IMR-90 (cell line): Measurements from ENCODE around the gene TTF1. TPM values are rescaled to one million over a fixed set of nuclear protein-coding genes. Genes with fewer than 3 reads are reported as not detected.

Experiments
- ATAC-seq: fragments of 200-7000 bp; cut with Tn5 transposase; 2 replicates; pipeline ENCODE4 v1.9.1; 2020; ENCODE audit warnings: low read depth, mild to moderate bottlenecking, moderate library complexity
- BruUV-seq: library from RNA; stranded (reverse); fragments of 400-500 nt; replicated peaks from 2 replicates; lab custom pipeline; 2021; lab: Mats Ljungman, UMichigan
- CTCF ChIA-PET: fragments of 300-600 bp; formaldehyde crosslinking; extraction: SDS; loops from one replicate; lab custom pipeline; 2021; ENCODE audit warnings: antibody characterized with exemption; lab: Yijun Ruan, JAX
- POLR2A ChIA-PET: fragments of 300-600 bp; sonication (Branson Sonifier 250); formaldehyde crosslinking; loops from one replicate; lab custom pipeline; 2022; ENCODE audit warnings: antibody characterized with exemption; ENCODE audit not compliant: unreplicated experiment; lab: Charles Lee
- DNase-seq: peaks from one replicate; pipeline ENCODE4 v3.0.0; 2013
- H2AFZ ChIP-seq: replicated peaks from 2 replicates; pipeline ENCODE3; 2013; ENCODE audit warnings: low read length, mild to moderate bottlenecking; ENCODE audit not compliant: poor library complexity
- H2AK5ac ChIP-seq: 2 replicates; pipeline ENCODE4 v1.6.1; 2013; ENCODE audit warnings: low read depth, low read length, inconsistent platforms
- H2AK9ac ChIP-seq: replicated peaks from 2 replicates; pipeline ENCODE3; 2013; ENCODE audit warnings: mild to moderate bottlenecking, low read depth, low read length, moderate library complexity; ENCODE audit not compliant: poor library complexity
- H2BK120ac ChIP-seq: 2 replicates; pipeline ENCODE4 v1.6.1; 2013; ENCODE audit warnings: low read depth, low read length, inconsistent platforms
- H2BK15ac ChIP-seq: 3 replicates; pipeline ENCODE4 v1.6.1; 2013; ENCODE audit warnings: low read depth, low read length, inconsistent platforms
- H2BK20ac ChIP-seq: 2 replicates; pipeline ENCODE4 v1.6.1; 2013; ENCODE audit warnings: low read depth, mild to moderate bottlenecking, inconsistent platforms, low read length, moderate library complexity
- H2BK5ac ChIP-seq: 2 replicates; pipeline ENCODE4 v1.6.1; 2013; ENCODE audit warnings: mild to moderate bottlenecking, low read depth, low read length, inconsistent platforms; ENCODE audit not compliant: poor library complexity, severe bottlenecking
- H3K14ac ChIP-seq: replicated peaks from 2 replicates; pipeline ENCODE4 v1.6.1; 2013; ENCODE audit warnings: low read depth, low read length, inconsistent platforms
- H3K18ac ChIP-seq: 2 replicates; pipeline ENCODE4 v1.6.1; 2013; ENCODE audit warnings: low read depth, low read length, control low read depth
- H3K23ac ChIP-seq: 2 replicates; pipeline ENCODE4 v1.6.1; 2013; ENCODE audit warnings: low read depth, low read length, inconsistent platforms
- H3K27ac ChIP-seq: 2 replicates; pipeline ENCODE4 v1.5.1; 2013; ENCODE audit warnings: mild to moderate bottlenecking, control low read depth, low read length; ENCODE audit not compliant: insufficient read depth
- H3K27me3 ChIP-seq: 2 replicates; pipeline ENCODE4 v1.6.1; 2013; ENCODE audit warnings: low read length; ENCODE audit not compliant: control insufficient read depth, insufficient read depth
- H3K36me3 ChIP-seq: 2 replicates; pipeline ENCODE4 v1.6.1; 2013; ENCODE audit warnings: low read length, mixed read lengths; ENCODE audit not compliant: control insufficient read depth, insufficient read depth
- H3K4ac ChIP-seq: 2 replicates; pipeline ENCODE4 v1.6.1; 2013; ENCODE audit warnings: low read depth, low read length, inconsistent platforms
- H3K4me1 ChIP-seq: 2 replicates; pipeline ENCODE4 v1.6.1; 2013; ENCODE audit warnings: low read length, mixed read lengths; ENCODE audit not compliant: control insufficient read depth, insufficient read depth
- H3K4me2 ChIP-seq: 2 replicates; pipeline ENCODE4 v1.6.1; 2013; ENCODE audit warnings: low read depth, mild to moderate bottlenecking, control low read depth, low read length, moderate library complexity
- H3K4me3 ChIP-seq: 2 replicates; pipeline ENCODE4 v1.5.1; 2013; ENCODE audit warnings: low read depth, mild to moderate bottlenecking, control low read depth, low read length, moderate library complexity; ENCODE audit not compliant: insufficient read depth
- H3K56ac ChIP-seq: 2 replicates; pipeline ENCODE4 v1.6.1; 2013; ENCODE audit warnings: low read length, inconsistent platforms; ENCODE audit not compliant: insufficient read depth; ENCODE audit errors: extremely low read depth
- H3K79me1 ChIP-seq, 2 experiments: 2 replicates each; pipeline ENCODE4 v1.6.1; 2013; ENCODE audit warnings: low read length in 2 of 2, inconsistent platforms in 1 of 2, low read depth in 1 of 2
- H3K9ac ChIP-seq: 2 replicates; pipeline ENCODE4 v1.6.1; 2013; ENCODE audit warnings: low read depth, low read length, control low read depth
- H3K9me1 ChIP-seq: 2 replicates; pipeline ENCODE4 v1.6.1; 2013; ENCODE audit warnings: low read length, inconsistent platforms; ENCODE audit not compliant: insufficient read depth
- H3K9me3 ChIP-seq: 2 replicates; pipeline ENCODE4 v1.6.1; 2013; ENCODE audit warnings: low read length; ENCODE audit not compliant: control insufficient read depth, insufficient read depth
- H4K20me1 ChIP-seq: 2 replicates; pipeline ENCODE4 v1.6.1; 2013; ENCODE audit warnings: low read length, inconsistent platforms; ENCODE audit not compliant: insufficient read depth
- H4K5ac ChIP-seq: 2 replicates; pipeline ENCODE4 v1.6.1; 2013; ENCODE audit warnings: mild to moderate bottlenecking, low read depth, low read length, control low read depth
- H4K8ac ChIP-seq, 2 experiments: 2 replicates each; pipeline ENCODE4 v1.6.1; 2013; ENCODE audit warnings: low read depth in 2 of 2, low read length in 2 of 2, control low read depth in 1 of 2, inconsistent platforms in 1 of 2
- H4K91ac ChIP-seq: 2 replicates; pipeline ENCODE4 v1.6.1; 2013; ENCODE audit warnings: low read depth, low read length, inconsistent platforms; ENCODE audit not compliant: insufficient read depth
- CEBPB ChIP-seq: IDR thresholded peaks from 2 replicates; pipeline ENCODE4 v1.6.1; 2012; ENCODE audit warnings: low read depth, low read length, improper control_type of control experiment
- MAFK ChIP-seq: IDR thresholded peaks from 2 replicates; pipeline ENCODE4 v1.6.1; 2012; ENCODE audit warnings: low read depth, low read length, improper control_type of control experiment
- MAZ ChIP-seq: IDR thresholded peaks from 2 replicates; pipeline ENCODE4 v1.6.1; 2012; ENCODE audit warnings: low read depth, mild to moderate bottlenecking, low read length, improper control_type of control experiment, moderate library complexity, borderline replicate concordance
- NFE2L2 ChIP-seq: fragments of 150-350 bp; IDR thresholded peaks from 2 replicates; pipeline ENCODE4 v1.6.1; 2016; ENCODE audit warnings: low read depth, mild to moderate bottlenecking, low read length
- RAD21 ChIP-seq: IDR thresholded peaks from 2 replicates; pipeline ENCODE4 v1.6.1; 2012; ENCODE audit warnings: low read length, improper control_type of control experiment
- RFX5 ChIP-seq: IDR thresholded peaks from 2 replicates; pipeline ENCODE4 v1.8.0; 2012; ENCODE audit warnings: low read depth, mild to moderate bottlenecking, low read length, moderate library complexity
- SMC3 ChIP-seq: fragments of 150-350 bp; IDR thresholded peaks from 2 replicates; pipeline ENCODE4 v1.6.1; 2016; ENCODE audit warnings: low read depth, mild to moderate bottlenecking, antibody characterized with exemption, low read length, moderate library complexity
- WGBS, 2 experiments: methylation state at CpG; one replicate each; pipeline versions ENCODE4 v1.1.5 to v1.1.7; 2013; ENCODE audit warnings: missing lambda C conversion rate in 2 of 2; ENCODE audit not compliant: insufficient read length in 1 of 2; ENCODE audit errors: extremely low coverage in 2 of 2; 5-methylcytosine and 5-hydroxymethylcytosine counted together
- dilution Hi-C: fragments of 300-500 bp; cut with HindIII; formaldehyde crosslinking; loops from one replicate; pipeline ENCODE4 v1.14.3; 2018; ENCODE audit warnings: low sequenced_read_pairs; ENCODE audit not compliant: unreplicated experiment
- in situ Hi-C: fragments of 300-500 bp; cut with MboI; formaldehyde crosslinking; loops from 3 replicates; pipeline ENCODE4 v1.14.3; 2019; ENCODE audit warnings: low sequenced_read_pairs, inconsistent platforms, mixed read lengths
- intact Hi-C: fragments of 100-400 bp; cut with micrococcal nuclease; formaldehyde crosslinking; loops from 2 replicates; pipeline ENCODE4 v1.10.0; 2022
- polyA plus RNA-seq, 3 experiments: library from polyadenylated mRNA; depleted of rRNA; stranded (reverse); fragments of >200 nt; gene quantifications; 2 replicates each; pipeline ENCODE4 v1.2.3, GENCODE V29; 2012; ENCODE audit warnings: low replicate concordance in 1 of 3
- total RNA-seq: library from RNA; depleted of rRNA; stranded (reverse); fragments of >200 nt; gene quantifications from 2 replicates; pipeline ENCODE4 v1.2.3, GENCODE V29; 2012
- TF ChIP-seq, protein P1 (sequence below): conservative IDR thresholded peaks from 2 replicates; pipeline ENCODE4 v1.5.1; 2012; ENCODE audit warnings: mild to moderate bottlenecking, low read depth, low read length, improper control_type of control experiment

Gene TTF1
- total and polyA plus RNA-seq, 2 of the 4 experiments (the other 2 are of a cell fraction) = 6.5 to 12.0 TPM

GRCh38 chr9:132370592-132370991 lies 36.0 kb downstream of the TTF1 start (continued):
- TF ChIP-seq RAD21 (no peak), NFE2L2 (no peak), SMC3 (no peak), MAZ (no peak), RFX5 (no peak)

GRCh38 chr9:132369421-132369820 lies 37.2 kb downstream of the TTF1 start:
- Histone ChIP-seq H3K4ac (no peak overlapping the region), H2BK5ac (no peak overlapping the region), H3K9ac (no peak overlapping the region), H3K4me2 (no peak overlapping the region), H2BK120ac (no peak overlapping the region), H3K36me3 (no peaks in the 10 kb centered on the region), H3K4me1 (peaks cover 3% of the 10 kb centered on the region), H3K79me1 (no peaks in the 10 kb centered on the region), H4K20me1 (no peaks in the 10 kb centered on the region), H3K9me1 (peaks cover 3% of the 10 kb centered on the region; the same call in 1 of the 2 replicates), H4K8ac (no peak overlapping the region), H3K4me3 (no peak overlapping the region), H2AK9ac (no peak overlapping the region), H4K91ac (no peak overlapping the region), H2AFZ (no peak overlapping the region), H3K14ac (no peak overlapping the region), H3K9me3 (no peaks in the 10 kb centered on the region), H2AK5ac (no peak overlapping the region), H4K5ac (no peak overlapping the region), H3K18ac (no peak overlapping the region), H2BK20ac (no peak overlapping the region), H3K27ac (no peak overlapping the region), H3K56ac (no peak overlapping the region), H3K23ac (no peak overlapping the region), H2BK15ac (no peak overlapping the region), H3K27me3 (0 out of 2 replicates have a peak, but pooled peaks cover 3% of the 10 kb centered on the region)
- no peak for ATAC-seq
- intact Hi-C loops = no loop called here
- DNase-seq = no peak
- ChIA-PET CTCF (no interaction called here), POLR2A (no interaction called here)
- in situ Hi-C loops = no loop called here
- TF ChIP-seq MAFK (no peak), CEBPB (no peak)
- TF ChIP-seq, protein P1, sequence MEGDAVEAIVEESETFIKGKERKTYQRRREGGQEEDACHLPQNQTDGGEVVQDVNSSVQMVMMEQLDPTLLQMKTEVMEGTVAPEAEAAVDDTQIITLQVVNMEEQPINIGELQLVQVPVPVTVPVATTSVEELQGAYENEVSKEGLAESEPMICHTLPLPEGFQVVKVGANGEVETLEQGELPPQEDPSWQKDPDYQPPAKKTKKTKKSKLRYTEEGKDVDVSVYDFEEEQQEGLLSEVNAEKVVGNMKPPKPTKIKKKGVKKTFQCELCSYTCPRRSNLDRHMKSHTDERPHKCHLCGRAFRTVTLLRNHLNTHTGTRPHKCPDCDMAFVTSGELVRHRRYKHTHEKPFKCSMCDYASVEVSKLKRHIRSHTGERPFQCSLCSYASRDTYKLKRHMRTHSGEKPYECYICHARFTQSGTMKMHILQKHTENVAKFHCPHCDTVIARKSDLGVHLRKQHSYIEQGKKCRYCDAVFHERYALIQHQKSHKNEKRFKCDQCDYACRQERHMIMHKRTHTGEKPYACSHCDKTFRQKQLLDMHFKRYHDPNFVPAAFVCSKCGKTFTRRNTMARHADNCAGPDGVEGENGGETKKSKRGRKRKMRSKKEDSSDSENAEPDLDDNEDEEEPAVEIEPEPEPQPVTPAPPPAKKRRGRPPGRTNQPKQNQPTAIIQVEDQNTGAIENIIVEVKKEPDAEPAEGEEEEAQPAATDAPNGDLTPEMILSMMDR = no peak
- BruUV-seq = no TSS peak
- dilution Hi-C loops = no loop called here
- no CpG with 5 or more reads among the region's 4 CpGs for WGBS, 2 experiments
